ENCODE data around the gene REEP3.
A peak's percentile ranks its signal among the peaks of the same experiment; 100 is the strongest.
"Not testable (repeated sequence)": the region's sequence is repeated elsewhere in the genome, so short reads cannot be mapped to it uniquely, and the experiment has no call there.

The REEP3 gene

GRCh38 chr10:63630085-63630930 lies 109.1 kb downstream of the REEP3 start:
- DNase-seq (ENCODE audit: low read depth) = peak; percentile 59

DNA sequence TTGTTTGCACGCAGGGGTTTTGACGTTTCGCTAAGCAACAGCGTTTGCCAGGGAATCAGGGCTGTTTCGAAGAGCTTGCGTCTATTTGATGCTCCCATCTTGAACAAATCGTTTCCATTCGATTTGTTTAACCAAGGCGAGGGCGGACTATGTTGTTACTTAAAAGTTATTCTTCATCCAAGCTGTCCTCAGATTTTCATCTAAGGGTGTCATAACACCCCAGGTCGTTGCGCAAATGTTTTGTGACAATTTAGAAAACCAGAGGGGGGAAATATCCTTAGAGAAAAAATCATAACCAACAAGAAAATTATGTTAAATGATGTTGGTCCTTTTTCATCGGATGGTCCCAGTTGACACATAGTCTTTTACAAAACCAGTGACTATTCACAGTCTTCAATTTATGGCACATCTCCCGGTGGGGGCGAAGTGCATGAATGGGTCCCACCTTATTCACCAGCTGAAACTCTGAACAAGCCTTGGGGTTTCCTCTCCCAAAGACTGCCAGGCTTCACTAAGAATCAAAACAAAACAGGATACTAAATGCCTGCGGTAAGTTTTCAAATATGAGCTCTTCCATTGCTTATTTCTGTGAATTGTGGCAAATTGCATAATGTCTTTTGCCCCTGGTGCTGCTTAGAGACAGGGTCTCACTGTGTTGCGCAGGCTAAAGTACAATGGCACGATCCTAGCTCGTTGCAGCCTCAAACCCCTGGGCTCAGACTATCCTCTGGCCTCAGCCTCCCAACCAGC lies 109.9 kb downstream of the REEP3 start:
- DNase-seq (ENCODE audit: low read depth) = no peak

DNA sequence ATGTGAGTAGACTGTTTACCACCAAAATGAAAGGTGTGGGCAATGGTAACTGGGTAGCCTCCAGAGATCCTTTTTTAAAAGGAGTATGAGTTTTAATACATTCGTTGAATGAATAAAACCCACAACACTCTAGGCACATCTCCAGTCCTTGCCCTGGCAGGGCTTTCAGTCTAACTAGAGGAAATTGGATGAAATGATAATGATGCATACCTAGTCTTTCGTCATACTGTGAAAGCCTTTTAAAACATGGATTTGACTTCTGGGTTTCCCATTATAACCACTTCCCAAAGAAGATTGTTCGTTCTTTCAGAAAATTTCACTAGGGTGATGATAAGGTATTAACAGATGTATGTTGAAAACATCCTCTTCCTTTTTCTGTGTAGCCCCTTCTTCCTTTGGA lies 110.8 kb downstream of the REEP3 start:
- DNase-seq (ENCODE audit: low read depth) = no peak

DNA sequence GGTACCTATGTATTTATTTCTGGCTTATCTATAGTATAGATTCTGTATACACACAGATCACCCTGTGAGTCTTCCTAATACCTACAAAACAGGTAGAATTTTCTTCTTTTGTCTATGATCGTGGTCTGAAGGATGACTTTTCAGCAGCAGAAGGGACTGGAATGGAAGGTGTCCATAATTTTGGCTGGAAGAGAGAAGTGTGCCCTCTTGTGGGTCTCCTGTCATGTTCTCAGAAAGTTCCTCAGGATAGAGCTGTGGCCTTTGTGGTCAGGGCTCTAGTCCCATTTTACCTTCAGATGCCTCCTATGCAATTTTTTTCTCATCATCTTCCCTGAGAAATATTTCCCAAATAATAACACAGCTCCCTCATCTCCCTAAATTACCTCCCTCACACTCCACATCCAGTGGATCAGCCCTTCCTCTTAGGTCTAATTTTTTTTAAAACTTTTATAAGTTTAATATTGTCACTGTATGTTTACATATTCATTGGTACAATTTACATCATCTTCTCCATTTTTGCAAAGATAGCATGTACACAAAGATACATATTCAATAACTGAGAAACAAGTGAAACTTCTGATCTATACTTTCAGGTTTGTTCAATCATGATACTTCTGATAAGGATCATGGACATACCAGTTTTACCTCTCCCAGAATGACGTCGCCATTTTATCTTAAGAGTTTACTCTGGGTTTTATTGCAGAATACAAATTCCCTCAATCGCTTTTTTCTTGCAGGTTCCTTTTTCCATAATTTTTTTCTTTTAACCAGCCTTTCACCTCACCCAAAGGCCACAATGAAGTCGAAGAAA lies 112.7 kb downstream of the REEP3 start:
- DNase-seq (ENCODE audit: low read depth) = no peak

GRCh38 chr10:63634488-63635065 lies 113.4 kb downstream of the REEP3 start:
- DNase-seq (ENCODE audit: low read depth) = no peak

DNA sequence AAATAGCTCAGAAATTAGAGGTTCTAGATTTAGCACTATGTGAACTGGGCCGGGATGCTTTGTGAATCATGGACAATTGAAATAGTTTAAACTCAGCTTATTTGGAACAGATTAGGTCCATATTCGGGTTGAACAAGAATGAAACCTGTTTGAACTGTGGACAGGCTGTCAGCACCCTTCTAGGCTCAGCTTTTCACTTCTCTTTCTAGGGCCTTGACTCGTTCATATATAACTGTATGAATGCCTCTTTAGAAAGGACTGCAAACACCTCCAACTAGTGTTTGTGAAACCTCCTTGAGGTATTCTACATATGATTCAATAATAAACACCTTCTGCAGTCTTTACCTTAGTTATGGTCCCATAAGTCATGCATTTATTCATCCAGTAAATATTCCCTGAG lies 115.6 kb downstream of the REEP3 start:
- DNase-seq (ENCODE audit: low read depth) = no peak

DNA sequence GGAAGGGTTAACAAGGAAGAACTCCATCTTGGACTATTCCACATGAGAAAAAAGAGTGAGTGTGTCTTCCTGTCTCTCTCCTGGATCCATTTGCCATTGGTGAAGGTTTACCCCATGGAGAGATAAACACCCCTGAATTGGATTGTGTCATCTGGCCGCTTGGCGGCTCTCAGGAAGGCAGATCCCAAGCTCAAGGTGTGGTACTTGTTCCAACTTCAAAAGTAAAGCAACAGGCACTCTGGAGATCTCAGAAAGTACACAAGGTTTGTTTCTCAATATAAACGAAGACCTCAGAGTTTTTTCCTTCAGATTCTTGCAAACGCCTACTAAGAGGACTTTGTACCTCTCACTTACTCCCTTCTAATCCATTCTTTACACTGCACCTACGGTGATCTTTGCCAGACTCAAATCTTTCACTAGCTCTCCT lies 116.7 kb downstream of the REEP3 start:
- no peak for DNase-seq (ENCODE audit: low read depth)

DNA sequence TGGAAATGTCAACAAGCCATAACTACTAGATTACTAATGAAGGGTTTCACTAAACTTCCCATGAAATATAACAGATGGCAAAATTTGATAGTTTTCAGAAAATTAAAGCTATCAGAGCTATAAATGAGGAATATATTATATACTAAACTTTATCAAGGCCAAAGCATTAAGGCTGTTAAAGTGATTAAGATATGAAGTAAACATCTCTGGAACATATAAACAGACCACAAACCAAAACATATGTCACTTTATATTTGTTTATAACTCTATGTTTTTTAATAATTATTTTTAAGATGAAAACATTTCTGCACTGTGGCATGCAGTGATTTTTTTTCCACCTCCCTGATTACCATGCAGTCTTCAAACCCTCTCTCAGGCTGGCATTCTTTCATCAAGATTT lies 120.2 kb downstream of the REEP3 start:
- no peak for DNase-seq (ENCODE audit: low read depth)

- no peak for DNase-seq (ENCODE audit: low read depth)
Measured at GRCh38 chr10:63641799-63642198, 120.6 kb downstream of the REEP3 start.

DNA sequence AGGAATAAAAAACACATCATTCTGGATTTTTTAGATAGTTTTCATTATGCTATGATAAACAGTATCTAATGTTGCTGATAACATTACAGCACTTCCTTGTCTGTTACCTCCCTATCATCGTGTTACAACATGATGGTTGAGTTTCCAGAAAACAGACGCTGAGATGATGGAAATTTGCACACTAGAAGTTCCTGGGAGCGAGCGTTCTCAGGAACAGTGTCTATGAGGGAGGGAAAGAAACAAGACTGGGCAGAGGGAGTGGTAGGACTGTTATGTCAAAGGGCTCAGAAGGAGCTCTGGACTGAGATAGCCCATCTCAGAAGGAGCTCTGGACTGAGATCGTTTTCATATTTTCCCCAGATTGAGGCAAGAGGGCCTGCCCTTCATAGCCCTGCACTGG lies 121.6 kb downstream of the REEP3 start:
- DNase-seq (ENCODE audit: low read depth) = no peak

DNA sequence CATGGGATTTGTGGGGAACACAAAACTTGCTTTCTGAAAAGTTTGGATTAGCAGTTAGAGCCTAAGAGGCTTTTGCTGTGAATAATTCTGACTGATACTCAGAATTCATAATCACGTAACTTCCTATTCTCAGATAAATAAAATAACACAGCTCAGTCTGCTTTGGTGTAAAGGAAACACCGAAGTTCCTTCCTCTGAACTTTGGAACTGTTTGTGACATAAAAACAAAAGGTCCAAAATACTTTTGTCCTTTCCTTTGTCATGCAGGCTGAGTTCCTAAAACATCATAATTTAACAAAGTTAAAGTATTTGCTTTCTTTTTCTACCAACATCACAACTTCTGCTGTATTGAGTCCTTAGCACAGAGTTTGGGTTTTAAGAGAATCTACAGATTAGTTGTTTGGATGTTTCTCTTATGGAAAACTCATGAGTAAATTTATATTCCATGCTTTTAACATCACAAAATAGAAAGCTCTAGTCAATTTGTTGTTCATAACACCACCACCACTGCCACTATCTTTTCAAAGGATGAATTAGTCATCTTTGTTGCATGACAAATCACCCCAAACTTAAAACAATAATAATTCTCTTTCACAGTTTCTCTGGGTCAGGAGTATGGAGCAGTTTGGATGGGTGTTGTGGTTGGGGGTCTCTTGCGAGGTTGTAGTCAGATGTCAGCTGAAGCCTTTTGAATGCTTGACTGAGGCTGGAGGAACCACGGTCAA lies 123.4 kb downstream of the REEP3 start:
- no peak for DNase-seq (ENCODE audit: low read depth)

DNA sequence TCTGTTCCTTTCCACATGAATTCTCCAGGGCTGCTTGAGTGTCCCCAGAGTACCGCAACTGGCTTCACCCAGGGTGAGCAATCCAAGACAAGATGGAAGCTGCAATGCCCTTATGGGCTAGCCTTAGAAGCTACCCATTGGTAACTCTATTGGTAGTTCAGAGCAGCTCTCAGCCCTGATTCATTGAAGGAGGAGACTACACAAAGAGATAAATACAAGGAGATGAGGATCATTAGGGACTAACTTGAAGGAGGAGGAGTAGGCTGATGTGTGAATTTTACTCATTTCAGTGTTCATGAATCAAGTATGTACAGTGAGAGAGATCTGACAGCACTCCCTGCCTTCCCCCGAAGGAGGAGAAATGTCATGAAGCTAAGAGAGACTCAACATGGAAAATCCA lies 124.0 kb downstream of the REEP3 start:
- DNase-seq (ENCODE audit: low read depth) = no peak

GRCh38 chr10:63646491-63646890 lies 125.3 kb downstream of the REEP3 start:
- no peak for DNase-seq (ENCODE audit: low read depth)

- DNase-seq (ENCODE audit: low read depth) = no peak
Measured at GRCh38 chr10:63651864-63652263, 130.7 kb downstream of the REEP3 start.

DNA sequence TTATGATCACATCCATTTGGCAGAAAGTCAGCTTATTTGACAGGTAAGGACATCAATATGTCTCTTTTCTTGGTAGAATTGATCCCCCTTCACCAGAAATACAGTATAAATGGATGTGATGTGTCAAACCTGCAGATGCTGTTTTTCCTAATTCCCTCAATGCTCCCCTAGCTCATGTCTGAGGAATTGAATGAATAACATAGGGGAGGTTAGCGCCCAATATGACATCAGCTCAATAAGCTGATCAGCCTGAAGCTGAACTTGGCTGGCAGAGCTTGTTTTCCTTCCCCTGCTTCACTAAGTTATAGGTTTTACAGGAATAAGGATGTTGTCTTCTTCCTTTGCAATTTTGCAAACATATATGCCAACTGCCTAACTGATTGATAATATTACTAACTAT lies 132.5 kb downstream of the REEP3 start:
- DNase-seq (ENCODE audit: low read depth) = no peak

GRCh38 chr10:63657761-63658160 lies 136.6 kb downstream of the REEP3 start:
- DNase-seq (ENCODE audit: low read depth) = no peak

- not testable (repeated sequence) for DNase-seq (ENCODE audit: low read depth)
Measured at GRCh38 chr10:63660941-63661340, 139.7 kb downstream of the REEP3 start.

- no peak for DNase-seq (ENCODE audit: low read depth)
Measured at GRCh38 chr10:63661347-63661746, 140.1 kb downstream of the REEP3 start.

GRCh38 chr10:63664341-63664885 lies 143.2 kb downstream of the REEP3 start:
- DNase-seq (ENCODE audit: low read depth) = no peak

DNA sequence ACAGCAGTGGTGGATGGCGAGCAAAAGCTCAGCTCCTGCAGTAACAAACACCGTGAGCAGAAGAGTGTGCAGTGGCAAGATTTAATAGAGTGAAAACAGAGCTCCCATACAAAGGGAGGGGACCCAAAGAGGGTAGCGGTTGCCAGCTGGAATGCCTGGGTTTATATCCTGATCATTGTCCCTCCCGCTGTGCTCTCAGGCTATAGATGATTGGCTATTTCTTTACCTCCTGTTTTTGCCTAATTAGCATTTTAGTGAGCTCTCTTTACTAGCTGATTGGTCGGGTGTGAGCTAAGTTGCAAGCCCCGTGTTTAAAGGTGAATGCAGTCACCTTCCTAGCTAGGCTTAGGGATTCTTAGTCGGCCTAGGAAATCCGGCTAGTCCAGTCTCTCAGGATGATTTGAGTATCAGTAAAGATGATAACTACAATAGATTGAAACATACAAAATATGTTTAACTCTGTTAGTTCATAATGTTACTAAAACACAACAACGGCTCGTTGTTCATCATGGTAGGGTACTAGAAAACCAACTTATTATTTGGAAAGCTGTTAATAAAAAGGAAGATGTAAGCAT lies 143.9 kb downstream of the REEP3 start:
- DNase-seq (ENCODE audit: low read depth) = not testable (repeated sequence)

GRCh38 chr10:63665670-63666134 lies 144.5 kb downstream of the REEP3 start:
- no peak for DNase-seq (ENCODE audit: low read depth)
